Pancreas (tissue), 10 donors: ENCODE measurements around the gene CSF2RB. TPM values are rescaled to one million over a fixed set of nuclear protein-coding genes. Genes with fewer than 3 reads are reported as not detected.
A peak's percentile ranks its signal among the peaks of the same experiment; 100 is the strongest.
"Not testable (repeated sequence)": the region's sequence is repeated elsewhere in the genome, so short reads cannot be mapped to it uniquely, and the experiment has no call there.

Experiments
- ATAC-seq, 4 donors: fragments of 200-7000 bp; cut with Tn5 transposase; one replicate each; pipeline versions ENCODE4 v1.8.0 to v1.9.1; 2020; ENCODE audit warnings: mild to moderate bottlenecking in 4 of 4, moderate library complexity in 4 of 4
- DNase-seq, 6 donors: peaks; one replicate each; pipeline ENCODE4 v3.0.0-alpha.2; 2020
- FAIRE-seq: peaks from 2 replicates; lab custom pipeline; 2012; peaks lifted over from hg19 to GRCh38; lab: Jason Lieb, UNC
- H3K27ac ChIP-seq, 4 donors: fragments of 200-600 bp; sonication (generic); 1 replicate in 3 of 4; 2 replicates in 1 of 4; pipeline versions ENCODE4 v1.5.0 to v1.8.0; 2020
- H3K27me3 ChIP-seq, 4 donors: fragments of 200-600 bp; one replicate each; pipeline ENCODE4 v1.8.0; 2021
- H3K36me3 ChIP-seq, 3 donors: fragments of 200-600 bp; sonication (generic) in 1 of 3; one replicate each; pipeline versions ENCODE4 v1.5.0 to v1.8.0; 2020 to 2021
- H3K4me1 ChIP-seq, 3 donors: fragments of 200-600 bp; one replicate each; pipeline ENCODE4 v1.8.0; 2021
- H3K4me3 ChIP-seq, 4 donors: fragments of 200-600 bp; sonication (generic) in 2 of 4; one replicate each; pipeline versions ENCODE4 v1.5.0 to v1.8.0; 2020 to 2021
- H3K9me3 ChIP-seq, 4 donors: fragments of 200-600 bp; one replicate each; pipeline ENCODE4 v1.8.0; 2021
- WGBS, 2 donors: extraction: QIAGEN DNeasy Blood & Tissue Kit; methylation state at CpG; one replicate each; pipeline ENCODE4 v1.1.7; 2013; 5-methylcytosine and 5-hydroxymethylcytosine counted together
- intact Hi-C, 3 donors: fragments of 100-400 bp; cut with DNase I; formaldehyde crosslinking; loops; one replicate each; pipeline versions ENCODE4 v1.11.1 to v1.14.2; 2022
- polyA plus RNA-seq, 2 donors: library from polyadenylated mRNA; stranded (reverse); fragments of 200-250 nt; gene quantifications; one replicate each; pipeline ENCODE4 v1.2.3, GENCODE V29; 2013
- total RNA-seq, 6 donors: library from RNA; stranded (reverse); fragmentation: NEBNext Ultra II Directional in 4 of 6; extraction: Animal tissue kit (Norgen Biotek cat#: 25700) in 4 of 6; gene quantifications; one replicate each; pipeline versions ENCODE4 v1.2.1 to v1.2.4, GENCODE V29; 2021 to 2023
- TF ChIP-seq, protein P1 (sequence below), 4 donors: fragments of 200-600 bp; sonication (generic) in 3 of 4; IDR thresholded peaks; one replicate each; pipeline versions ENCODE4 v1.5.0 to v1.8.0; 2021; ENCODE audit warnings: antibody characterized with exemption in 4 of 4
- donor health status: healthy with polysubstance abuse.
- donor health status: DM: no; HTN: no; CAD: no; lungs with moderate emphysema.
- donor health status: DM: no; HTN: no; CAD: no.
- donor health status: control.
- donor health status: control.
- donor health status: Bipolar disorder and iron deficiency.
- donor health status: DM: yes; HTN: yes; CAD: no.
- donor health status: DM: no; HTN: no; CAD: no.
- donor health status: DM: no; HTN: no; CAD: no.
- donor health status: DM: yes; HTN: yes; CAD: no.

CSF2RB gene
- total and polyA plus RNA-seq, 8 donors, result 0.46 to 4.3 (median 1.8) TPM

DNA sequence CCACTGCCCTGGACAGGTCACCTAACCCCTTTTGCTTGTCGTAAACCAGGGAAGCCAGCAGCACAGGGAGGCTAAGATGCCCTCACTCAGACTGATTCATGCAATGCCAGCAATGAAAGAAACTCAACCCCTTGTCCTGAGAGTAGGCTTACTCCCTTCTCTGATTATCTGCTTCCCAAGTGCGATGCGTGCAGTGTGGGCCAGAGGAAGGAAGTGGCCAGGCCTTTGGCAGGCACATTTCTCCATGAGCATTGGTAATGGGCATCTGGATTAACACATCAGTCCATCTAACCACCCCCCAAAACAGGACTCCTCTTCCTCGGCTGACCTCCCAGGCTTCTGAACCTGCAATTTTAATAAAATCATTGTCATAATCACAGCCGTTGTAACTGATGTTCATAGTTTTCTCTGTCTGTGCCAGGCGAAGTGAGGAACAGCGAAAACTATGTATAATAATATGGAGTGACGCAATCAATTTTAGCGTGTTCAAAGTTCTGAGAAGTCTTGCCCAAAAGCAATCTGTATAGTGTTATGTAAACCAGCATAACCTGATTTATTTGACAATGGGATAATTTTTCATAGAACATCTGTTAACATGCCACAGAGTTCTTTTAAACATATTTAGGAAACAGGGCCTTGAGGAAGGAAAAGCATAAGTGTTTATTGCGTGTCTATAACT is 71.9 kb downstream of the CSF2RB start:
- intact Hi-C loops, result no loop called here
- peaks cover 0 to 7% (median 0%) of the 10 kb centered on the region in 4 donors for H3K27me3 ChIP-seq

DNA sequence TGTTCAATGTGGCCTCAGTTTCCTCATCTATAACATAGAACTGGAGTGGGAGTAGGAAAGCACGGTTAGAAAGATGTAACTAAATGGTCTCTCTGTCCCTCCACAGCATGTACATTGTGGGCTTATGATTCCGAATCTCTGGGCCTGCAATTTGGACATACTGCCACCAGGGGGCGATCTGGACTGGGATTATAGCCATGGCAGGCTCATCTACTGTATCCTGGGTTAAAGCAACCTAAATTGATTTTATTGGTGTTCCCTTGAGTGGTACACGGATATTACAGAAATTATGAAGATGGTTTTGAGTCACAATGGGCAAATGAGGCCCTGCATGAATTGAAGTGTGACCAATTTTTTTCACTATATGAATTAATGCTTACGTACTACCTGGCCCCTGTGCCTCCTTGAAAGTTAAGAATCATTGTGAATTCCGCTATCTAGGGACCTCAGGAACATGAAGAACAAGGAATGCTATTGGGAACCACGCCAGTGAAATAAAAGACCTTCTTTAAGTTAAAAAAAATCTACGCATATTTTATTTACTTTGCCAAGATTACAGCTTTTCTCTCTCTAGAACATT is 72.9 kb downstream of the CSF2RB start:
- 55 to 57% methylated on average over 8 of the region's 8 CpGs for WGBS, 2 donors
- Histone ChIP-seq H3K27ac (no peak overlapping the region), H3K9me3 (no peaks in the 10 kb centered on the region), H3K4me1 (no peaks in the 10 kb centered on the region), H3K4me3 (no peak overlapping the region), H3K27me3 (peaks cover 0 to 7% (median 0%) of the 10 kb centered on the region in 4 donors), H3K36me3 (no peaks in the 10 kb centered on the region)
- intact Hi-C loops, result no loop called here
- peak in 2 of 4 donors; percentile 49 to 80 for ATAC-seq
- TF ChIP-seq, protein P1, sequence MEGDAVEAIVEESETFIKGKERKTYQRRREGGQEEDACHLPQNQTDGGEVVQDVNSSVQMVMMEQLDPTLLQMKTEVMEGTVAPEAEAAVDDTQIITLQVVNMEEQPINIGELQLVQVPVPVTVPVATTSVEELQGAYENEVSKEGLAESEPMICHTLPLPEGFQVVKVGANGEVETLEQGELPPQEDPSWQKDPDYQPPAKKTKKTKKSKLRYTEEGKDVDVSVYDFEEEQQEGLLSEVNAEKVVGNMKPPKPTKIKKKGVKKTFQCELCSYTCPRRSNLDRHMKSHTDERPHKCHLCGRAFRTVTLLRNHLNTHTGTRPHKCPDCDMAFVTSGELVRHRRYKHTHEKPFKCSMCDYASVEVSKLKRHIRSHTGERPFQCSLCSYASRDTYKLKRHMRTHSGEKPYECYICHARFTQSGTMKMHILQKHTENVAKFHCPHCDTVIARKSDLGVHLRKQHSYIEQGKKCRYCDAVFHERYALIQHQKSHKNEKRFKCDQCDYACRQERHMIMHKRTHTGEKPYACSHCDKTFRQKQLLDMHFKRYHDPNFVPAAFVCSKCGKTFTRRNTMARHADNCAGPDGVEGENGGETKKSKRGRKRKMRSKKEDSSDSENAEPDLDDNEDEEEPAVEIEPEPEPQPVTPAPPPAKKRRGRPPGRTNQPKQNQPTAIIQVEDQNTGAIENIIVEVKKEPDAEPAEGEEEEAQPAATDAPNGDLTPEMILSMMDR (IDR thresholded peaks at IDR 0.05), result peak in 3 of 4 donors; percentile 29 to 50 (median 46)
- FAIRE-seq, result no peak
- DNase-seq, result peak in 1 of 6 donors; percentile 51

More for the DNA sequence above, 71.9 kb downstream of the CSF2RB start:
- H3K36me3 ChIP-seq, result no peaks in the 10 kb centered on the region
- H3K27ac ChIP-seq, result no peak overlapping the region
- TF ChIP-seq, protein P1 (IDR thresholded peaks at IDR 0.05), result no peak
- WGBS, 2 donors, result 79% methylated on average over 10 of the region's 10 CpGs
- no peaks in the 10 kb centered on the region for H3K4me1 ChIP-seq
- H3K9me3 ChIP-seq, result no peaks in the 10 kb centered on the region
- no peak for FAIRE-seq
- DNase-seq, result no peak
- no peak overlapping the region for H3K4me3 ChIP-seq
- no peak for ATAC-seq

DNA sequence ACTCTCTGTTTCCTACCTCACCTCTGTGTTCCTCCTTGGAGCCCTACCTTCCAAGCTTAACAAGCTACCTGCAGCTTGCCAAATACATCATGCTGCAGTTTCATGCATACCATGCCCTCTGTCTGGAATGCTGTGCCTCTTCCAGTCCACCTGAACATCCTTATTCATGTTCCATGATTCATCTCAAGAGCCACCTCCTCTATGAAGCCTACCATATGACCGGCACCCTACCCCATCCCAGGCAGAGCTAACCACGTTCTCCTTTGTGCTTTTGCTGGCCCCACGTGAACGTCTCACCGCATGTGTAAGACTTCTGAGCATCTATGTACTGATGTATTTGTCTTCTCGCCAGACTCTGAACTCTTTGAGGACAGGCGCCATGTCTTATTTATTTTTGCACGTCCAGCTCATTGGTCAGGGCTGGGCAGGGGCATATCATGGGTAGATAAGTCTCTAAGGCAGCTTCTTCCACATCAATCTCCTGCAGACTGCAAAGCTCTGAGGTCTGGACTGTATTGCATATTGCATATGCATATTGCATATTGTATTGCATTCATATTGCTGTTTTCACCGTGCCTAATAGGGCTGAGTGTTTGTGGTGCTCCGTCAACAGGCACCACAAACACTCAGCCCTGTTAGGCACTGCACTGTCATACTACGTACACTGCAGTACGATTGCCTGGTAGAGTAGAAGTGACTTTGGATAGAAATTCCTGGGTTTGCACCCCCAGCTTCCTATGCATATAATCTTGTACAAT is 74.8 kb downstream of the CSF2RB start:
- intact Hi-C loops, result no loop called here
- 50 to 65% methylated on average over 12 of the region's 12 CpGs for WGBS, 2 donors
- TF ChIP-seq, protein P1 (IDR thresholded peaks at IDR 0.05), result no peak
- Histone ChIP-seq H3K27ac (no peak overlapping the region), H3K4me3 (no peak overlapping the region), H3K9me3 (no peaks in the 10 kb centered on the region), H3K36me3 (no peaks in the 10 kb centered on the region), H3K27me3 (peaks cover 0 to 7% (median 0%) of the 10 kb centered on the region in 4 donors), H3K4me1 (no peaks in the 10 kb centered on the region)
- DNase-seq, result no peak
- ATAC-seq, result no peak
- no peak for FAIRE-seq

DNA sequence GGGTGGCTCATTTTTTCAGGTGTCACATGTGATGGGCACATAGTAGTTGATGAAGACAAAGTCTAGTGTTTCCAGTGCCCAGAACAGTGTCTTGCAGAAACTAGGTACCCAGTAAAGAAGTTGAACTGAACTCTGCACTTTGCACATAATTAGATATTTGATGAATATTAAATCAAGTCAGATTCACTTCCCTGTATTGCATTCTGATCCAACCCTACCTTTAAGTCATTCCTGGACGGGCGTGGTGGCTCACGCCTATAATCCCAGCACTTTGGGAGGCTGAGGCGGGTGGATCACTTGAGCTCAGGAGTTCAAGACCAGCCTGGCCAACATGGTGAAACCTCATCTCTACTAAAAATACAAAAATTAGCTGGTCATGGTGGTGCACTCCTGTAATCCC is 75.6 kb downstream of the CSF2RB start:
- intact Hi-C loops, H3K27me3 ChIP-seq, H3K4me3 ChIP-seq, ATAC-seq, DNase-seq, H3K36me3 ChIP-seq, H3K4me1 ChIP-seq, H3K27ac ChIP-seq, H3K9me3 ChIP-seq, FAIRE-seq: not testable (repeated sequence)
- WGBS, 2 donors, result 77 to 89% methylated on average over 4 of the region's 4 CpGs

Other genes with a start within 250 kb of the CSF2RB start
- not detected for gene CACNG2, start 209.9 kb upstream of the CSF2RB start, total RNA-seq
- gene CACNG2, start 209.9 kb upstream of the CSF2RB start, polyA plus RNA-seq, result under 1 TPM in 1 of 2 donors, not detected in 1; 0.05 TPM
- gene IFT27, start 137.5 kb upstream of the CSF2RB start, total RNA-seq, result 10 to 100 TPM; 11.7 to 21.1 (median 14.1) TPM
- gene IFT27, start 137.5 kb upstream of the CSF2RB start, polyA plus RNA-seq, result 10 to 100 TPM; 21.9 to 23.8 TPM
- gene PVALB, start 96.6 kb upstream of the CSF2RB start, total RNA-seq, result not detected
- under 1 TPM in 1 of 2 donors, not detected in 1; 0.54 TPM for gene PVALB, start 96.6 kb upstream of the CSF2RB start, polyA plus RNA-seq
- 1 to 10 TPM in 4 of 6 donors, under 1 TPM in 2; 0.32 to 7.1 (median 1.8) TPM for gene NCF4, start 52.6 kb upstream of the CSF2RB start, total RNA-seq
- gene NCF4, start 52.6 kb upstream of the CSF2RB start, polyA plus RNA-seq, result 1 to 10 TPM; 4.0 to 6.5 TPM
- gene TST, start 105.8 kb downstream of the CSF2RB start, total RNA-seq, result 10 to 100 TPM; 22.9 to 45.7 (median 35.4) TPM
- gene TST, start 105.8 kb downstream of the CSF2RB start, polyA plus RNA-seq, result 10 to 100 TPM; 51.5 to 52.3 TPM
- gene MPST, start 106.1 kb downstream of the CSF2RB start, total RNA-seq, result 10 to 100 TPM; 46.4 to 77.2 (median 50.9) TPM
- 100 to 1,000 TPM in 1 of 2 donors, 10 to 100 TPM in 1; 56.1 to 161 TPM for gene MPST, start 106.1 kb downstream of the CSF2RB start, polyA plus RNA-seq
- gene KCTD17, start 138.1 kb downstream of the CSF2RB start, total RNA-seq, result 1 to 10 TPM; 2.6 to 9.1 (median 3.3) TPM
- 10 to 100 TPM; 10.3 to 11.8 TPM for gene KCTD17, start 138.1 kb downstream of the CSF2RB start, polyA plus RNA-seq
- 1 to 10 TPM in 1 of 6 donors, under 1 TPM in 5; 0.13 to 1.0 (median 0.30) TPM for gene TMPRSS6, start 196.1 kb downstream of the CSF2RB start, total RNA-seq
- 1 to 10 TPM; 1.3 to 3.1 TPM for gene TMPRSS6, start 196.1 kb downstream of the CSF2RB start, polyA plus RNA-seq
- under 1 TPM; 0.05 to 1.00 (median 0.58) TPM for gene IL2RB, start 236.3 kb downstream of the CSF2RB start, total RNA-seq
- under 1 TPM; 0.05 to 0.19 TPM for gene IL2RB, start 236.3 kb downstream of the CSF2RB start, polyA plus RNA-seq